ENCODE measurements around the gene PSRC1. TPM values are rescaled to one million over a fixed set of nuclear protein-coding genes. Genes with fewer than 3 reads are reported as not detected.

PSRC1 gene
- total and polyA plus RNA-seq, 2 of the 8 experiments (the other 6 are each of a cell fraction or from before 2014, with no cell fraction given), result 56.1 to 67.3 TPM

GRCh38 chr1:109267743-109268300 is 15.1 kb downstream of the PSRC1 start:
- no peaks in the 10 kb centered on the region for H3K79me1 ChIP-seq (ENCODE audit: low read depth, low read length)
- POLR2A ChIA-PET (ENCODE audit: partially characterized antibody), result interaction anchor here (1.4 kb wide), 1 partner anchor 9 kb away, joined by 3 read pairs; no protein-coding TSS in a partner anchor

More at GRCh38 chr1:109267743-109268300, 15.1 kb downstream of the PSRC1 start:
- Histone ChIP-seq H4K8ac (ENCODE audit: extremely low read depth, insufficient read depth, low read length) (0 out of 2 replicates have a peak overlapping the region, but pooled peaks have one; percentile 18), H3K4me2 (ENCODE audit: insufficient read depth in 1 of 2, low read depth in 2 of 2, low read length in 2 of 2) (no peak overlapping the region), H2AK5ac (ENCODE audit: low read depth, low read length) (no peak overlapping the region), H3K23ac (ENCODE audit: insufficient read length) (no peak overlapping the region), H2BK120ac (replicated peaks; ENCODE audit: low read depth, low read length) (no peak overlapping the region), H3K36me3 (ENCODE audit: control insufficient read depth in 2 of 4, insufficient read depth in 4 of 4, low read length in 3 of 4) (peaks cover 15 to 34% (median 23%) of the 10 kb centered on the region in 4 experiments; a peak in 6 of 8 replicates), H4K5ac (ENCODE audit: insufficient read length, low read depth, low read length) (no peak overlapping the region), H4K91ac (replicated peaks; ENCODE audit: insufficient read length, low read length) (no peak overlapping the region), H3K56ac (replicated peaks; ENCODE audit: insufficient read length, low read depth, low read length) (no peak overlapping the region), H2BK12ac (ENCODE audit: low read depth, low read length) (no peak overlapping the region), H3K4me3 (ENCODE audit: extremely low read depth in 1 of 4, insufficient read depth in 2 of 4, low read depth in 3 of 4, low read length in 4 of 4) (no peak overlapping the region), H2BK20ac (ENCODE audit: low read length) (no peak overlapping the region), H3K79me2 (ENCODE audit: control insufficient read depth in 1 of 2, insufficient read depth in 2 of 2, low read length in 2 of 2) (no peaks in the 10 kb centered on the region), H4K20me1 (replicated peaks in 1 of 2; ENCODE audit: control insufficient read depth in 1 of 2, insufficient read depth in 2 of 2, low read length in 2 of 2) (peaks cover 0 to 12% of the 10 kb centered on the region in 2 experiments), H3K23me2 (ENCODE audit: low read depth, low read length) (no peaks in the 10 kb centered on the region), H3K27ac (ENCODE audit: low read depth, low read length) (no peak overlapping the region), H2BK15ac (ENCODE audit: low read length) (no peak overlapping the region), H3K4me1 (replicated peaks in 1 of 4; ENCODE audit: control insufficient read depth in 3 of 4, insufficient read depth in 4 of 4, low read length in 3 of 4) (peaks cover 0 to 3% (median under 1%) of the 10 kb centered on the region in 4 experiments; a peak in 1 of 7 replicates), H3K9me3 (ENCODE audit: insufficient read depth in 2 of 2, low read depth in 1 of 2, low read length in 1 of 2) (no peaks in the 10 kb centered on the region), H3K14ac (ENCODE audit: insufficient read length) (no peak overlapping the region), H3K4ac (replicated peaks; ENCODE audit: insufficient read length, low read depth, low read length) (no peak overlapping the region), H3K18ac (ENCODE audit: extremely low read depth, low read length) (no peak overlapping the region), H3K27me3 (replicated peaks in 1 of 4; ENCODE audit: control insufficient read depth in 3 of 4, extremely low read depth in 1 of 4, insufficient read depth in 3 of 4, low read length in 3 of 4) (no peaks in the 10 kb centered on the region), H3K9ac (replicated peaks in 1 of 4; ENCODE audit: extremely low read depth in 1 of 4, low read depth in 3 of 4, low read length in 3 of 4) (no peak overlapping the region), H2AFZ (ENCODE audit: low read length) (no peak overlapping the region), H2BK5ac (ENCODE audit: low read depth, low read length) (no peak overlapping the region)
- whole genome bisulfite sequencing, 2 experiments (ENCODE audit: extremely low coverage in 1 of 2, insufficient coverage in 1 of 2, insufficient read length in 1 of 2, insufficient replicate concordance in 2 of 2, low coverage in 1 of 2, low lambda C conversion rate in 2 of 2, missing lambda C conversion rate in 1 of 2), result 98% methylated on average over 17 of the region's 17 CpGs; no CpG with 5 or more reads in 1 of the 2 experiments
- FAIRE-seq (no peak), DNase-seq (ENCODE audit: low read depth in 1 of 2, low spot score in 2 of 2) (no peak)
- CTCF ChIA-PET (ENCODE audit: partially characterized antibody), result interaction anchor here (0.8 to 5.2 kb wide), 10 partner anchors 9 to 130 kb away, joined by 3 to 46 read pairs (median 4); partner anchors contain the start of gene SORT1
- TF ChIP-seq RFX5 (IDR thresholded peaks at IDR 0.05; ENCODE audit: borderline replicate concordance, low read depth, low read length) (no peak), GTF2F1 (IDR thresholded peaks at IDR 0.05; ENCODE audit: borderline replicate concordance, low read depth, low read length) (no peak)
